HFF-Myc (cell line): ENCODE data around the gene MFSD6.

Source experiments
- DNase-seq: peaks from one replicate; pipeline ENCODE4 v3.0.0-alpha.2; 2011; ENCODE audit warnings: low read depth; ENCODE audit errors: extremely low read depth
- H3K4me3 ChIP-seq: replicated peaks from 2 replicates; pipeline ENCODE4 v1.5.1; 2011; ENCODE audit warnings: low read depth, mild to moderate bottlenecking, control low read depth, low read length
- CTCF ChIP-seq: IDR thresholded peaks from 2 replicates; pipeline ENCODE4 v1.5.1; 2012; ENCODE audit warnings: mild to moderate bottlenecking, low read depth, low read length, control low read depth; ENCODE audit errors: missing control alignments

MFSD6 gene

GRCh38 chr2:190546734-190547133, 138.6 kb downstream of the MFSD6 start:
- no peak for DNase-seq

GRCh38 chr2:190547886-190548285, 139.7 kb downstream of the MFSD6 start:
- H3K4me3 ChIP-seq, result no peak overlapping the region
- TF ChIP-seq CTCF, result no peak
- DNase-seq, result no peak

More at GRCh38 chr2:190546734-190547133, 138.6 kb downstream of the MFSD6 start:
- no peak for TF ChIP-seq CTCF
- no peak overlapping the region for H3K4me3 ChIP-seq

- no peak for TF ChIP-seq CTCF
- no peak overlapping the region for H3K4me3 ChIP-seq
- no peak for DNase-seq
Observed at GRCh38 chr2:190550137-190550536, 142.0 kb downstream of the MFSD6 start.
